GM23248 (cell line): ENCODE data around the gene CHST1.

ENCODE experiments used
- EZH2 ChIP-seq: fragments of 200-600 bp; sonication (generic); IDR thresholded peaks from 2 replicates; pipeline ENCODE4 v1.6.1; 2018; ENCODE audit warnings: antibody characterized with exemption, mild to moderate bottlenecking; ENCODE audit not compliant: insufficient read depth, poor library complexity, severe bottlenecking
- EZH2phosphoT487 ChIP-seq: fragments of 200-600 bp; sonication (generic); IDR thresholded peaks from 2 replicates; pipeline ENCODE4 v1.6.1; 2018; ENCODE audit warnings: antibody characterized with exemption, moderate library complexity, mild to moderate bottlenecking, low read depth; ENCODE audit not compliant: insufficient read depth

DNA sequence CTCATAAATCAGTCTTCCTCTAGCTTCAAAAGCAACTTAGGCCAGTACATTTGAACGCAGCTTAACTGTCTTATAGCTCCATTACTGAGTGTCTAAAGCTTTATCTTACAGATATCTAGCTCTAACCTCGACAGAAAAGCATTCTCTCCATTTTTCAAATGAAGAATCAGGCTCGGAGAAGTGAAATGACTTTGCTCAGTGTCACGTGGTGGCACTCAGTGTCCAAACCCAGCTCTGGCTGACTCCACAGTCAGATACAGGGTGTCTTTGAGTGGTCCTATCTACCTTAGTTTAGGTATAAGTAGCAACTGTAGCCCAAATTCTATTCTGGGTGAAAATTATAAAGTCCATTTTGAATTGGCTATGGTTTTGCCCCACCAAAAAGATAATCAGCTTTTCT lies 38.7 kb upstream of the CHST1 start:
- TF ChIP-seq EZH2 (no peak), EZH2phosphoT487 (no peak)
